ENCODE results near the gene NME9.

- TF ChIP-seq POLR2A (IDR thresholded peaks at IDR 0.05): no peak
- TF ChIP-seq CTCF (IDR thresholded peaks at IDR 0.05 in 4 of 5, conservative IDR thresholded peaks at IDR 0.05 in 1 of 5): no peak
These were observed 49.3 kb upstream of the NME9 start for GRCh38 chr3:138378990-138379389.
